WTC11 (cell line): ENCODE data around the gene TNIK.

Experiments used
- ATF6 ChIP-seq: sonication (generic); formaldehyde crosslinking; IDR thresholded peaks from 2 replicates; pipeline ENCODE4 v1.8.1; 2023; ENCODE audit warnings: mild to moderate bottlenecking, missing genetic modification reagents
- CTCF ChIP-seq: fragments of 200-600 bp; IDR thresholded peaks from 2 replicates; pipeline ENCODE4 v1.8.0; 2022; ENCODE audit warnings: antibody characterized with exemption
- FOXJ3 ChIP-seq: sonication (generic); formaldehyde crosslinking; IDR thresholded peaks from 2 replicates; pipeline ENCODE4 v1.9.0; 2021; ENCODE audit warnings: missing genetic modification reagents, mild to moderate bottlenecking, borderline replicate concordance
- GABPB1 ChIP-seq: sonication (generic); formaldehyde crosslinking; IDR thresholded peaks from 2 replicates; pipeline ENCODE4 v1.8.1; 2023; ENCODE audit warnings: mild to moderate bottlenecking, missing genetic modification reagents
- SP1 ChIP-seq: sonication (generic); formaldehyde crosslinking; conservative IDR thresholded peaks from 2 replicates; pipeline ENCODE4 v1.8.1; 2022; ENCODE audit warnings: missing genetic modification reagents
- ZNF232 ChIP-seq: sonication (generic); formaldehyde crosslinking; IDR thresholded peaks from 2 replicates; pipeline ENCODE4 v1.8.0; 2022; ENCODE audit warnings: mild to moderate bottlenecking, missing genetic modification reagents
- TF ChIP-seq, protein P1 (sequence below): sonication (generic); formaldehyde crosslinking; IDR thresholded peaks from 2 replicates; pipeline ENCODE4 v1.8.1; 2023; ENCODE audit warnings: mild to moderate bottlenecking, missing genetic modification reagents, borderline replicate concordance
- TF ChIP-seq, protein P2 (sequence below): sonication (generic); formaldehyde crosslinking; IDR thresholded peaks from 2 replicates; pipeline ENCODE4 v1.8.1; 2022; ENCODE audit warnings: low read depth, mild to moderate bottlenecking, moderate library complexity, missing genetic modification reagents, borderline replicate concordance

GRCh38 chr3:171236265-171237008 is 223.8 kb downstream of the TNIK start:
- TF ChIP-seq, protein P1, sequence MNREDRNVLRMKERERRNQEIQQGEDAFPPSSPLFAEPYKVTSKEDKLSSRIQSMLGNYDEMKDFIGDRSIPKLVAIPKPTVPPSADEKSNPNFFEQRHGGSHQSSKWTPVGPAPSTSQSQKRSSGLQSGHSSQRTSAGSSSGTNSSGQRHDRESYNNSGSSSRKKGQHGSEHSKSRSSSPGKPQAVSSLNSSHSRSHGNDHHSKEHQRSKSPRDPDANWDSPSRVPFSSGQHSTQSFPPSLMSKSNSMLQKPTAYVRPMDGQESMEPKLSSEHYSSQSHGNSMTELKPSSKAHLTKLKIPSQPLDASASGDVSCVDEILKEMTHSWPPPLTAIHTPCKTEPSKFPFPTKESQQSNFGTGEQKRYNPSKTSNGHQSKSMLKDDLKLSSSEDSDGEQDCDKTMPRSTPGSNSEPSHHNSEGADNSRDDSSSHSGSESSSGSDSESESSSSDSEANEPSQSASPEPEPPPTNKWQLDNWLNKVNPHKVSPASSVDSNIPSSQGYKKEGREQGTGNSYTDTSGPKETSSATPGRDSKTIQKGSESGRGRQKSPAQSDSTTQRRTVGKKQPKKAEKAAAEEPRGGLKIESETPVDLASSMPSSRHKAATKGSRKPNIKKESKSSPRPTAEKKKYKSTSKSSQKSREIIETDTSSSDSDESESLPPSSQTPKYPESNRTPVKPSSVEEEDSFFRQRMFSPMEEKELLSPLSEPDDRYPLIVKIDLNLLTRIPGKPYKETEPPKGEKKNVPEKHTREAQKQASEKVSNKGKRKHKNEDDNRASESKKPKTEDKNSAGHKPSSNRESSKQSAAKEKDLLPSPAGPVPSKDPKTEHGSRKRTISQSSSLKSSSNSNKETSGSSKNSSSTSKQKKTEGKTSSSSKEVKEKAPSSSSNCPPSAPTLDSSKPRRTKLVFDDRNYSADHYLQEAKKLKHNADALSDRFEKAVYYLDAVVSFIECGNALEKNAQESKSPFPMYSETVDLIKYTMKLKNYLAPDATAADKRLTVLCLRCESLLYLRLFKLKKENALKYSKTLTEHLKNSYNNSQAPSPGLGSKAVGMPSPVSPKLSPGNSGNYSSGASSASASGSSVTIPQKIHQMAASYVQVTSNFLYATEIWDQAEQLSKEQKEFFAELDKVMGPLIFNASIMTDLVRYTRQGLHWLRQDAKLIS (CRISPR knock-in tag), result no peak
- no peak for TF ChIP-seq GABPB1
- TF ChIP-seq CTCF, result no peak
- no peak for TF ChIP-seq FOXJ3 (CRISPR knock-in tag)
- TF ChIP-seq, protein P2, sequence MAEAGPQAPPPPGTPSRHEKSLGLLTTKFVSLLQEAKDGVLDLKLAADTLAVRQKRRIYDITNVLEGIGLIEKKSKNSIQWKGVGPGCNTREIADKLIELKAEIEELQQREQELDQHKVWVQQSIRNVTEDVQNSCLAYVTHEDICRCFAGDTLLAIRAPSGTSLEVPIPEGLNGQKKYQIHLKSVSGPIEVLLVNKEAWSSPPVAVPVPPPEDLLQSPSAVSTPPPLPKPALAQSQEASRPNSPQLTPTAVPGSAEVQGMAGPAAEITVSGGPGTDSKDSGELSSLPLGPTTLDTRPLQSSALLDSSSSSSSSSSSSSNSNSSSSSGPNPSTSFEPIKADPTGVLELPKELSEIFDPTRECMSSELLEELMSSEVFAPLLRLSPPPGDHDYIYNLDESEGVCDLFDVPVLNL (CRISPR knock-in tag), result no peak
- no peak for TF ChIP-seq ATF6 (CRISPR knock-in tag)
- TF ChIP-seq ZNF232 (CRISPR knock-in tag), result no peak
- no peak for TF ChIP-seq SP1 (CRISPR knock-in tag)
